Endodermal cell (in vitro differentiated cells): Measurements from ENCODE around the gene SRGAP1. TPM values are rescaled to one million over a fixed set of nuclear protein-coding genes. Genes with fewer than 3 reads are reported as not detected.
A peak's percentile ranks its signal among the peaks of the same experiment; 100 is the strongest.

Source experiments
- DNase-seq: peaks from one replicate; pipeline ENCODE4 v3.0.0-alpha.2; 2017
- H3K27ac ChIP-seq: 2 replicates; pipeline ENCODE4 v1.5.1; 2013; ENCODE audit warnings: mild to moderate bottlenecking, low read depth, low read length, moderate library complexity
- H3K27me3 ChIP-seq: 2 replicates; pipeline ENCODE4 v1.6.1; 2013; ENCODE audit warnings: mild to moderate bottlenecking, low read length, moderate library complexity; ENCODE audit not compliant: insufficient read depth, control insufficient read depth, poor library complexity, severe bottlenecking
- H3K36me3 ChIP-seq: 2 replicates; pipeline ENCODE4 v1.7.0; 2013; ENCODE audit warnings: mild to moderate bottlenecking, low read length, moderate library complexity; ENCODE audit not compliant: control insufficient read depth, insufficient read depth
- H3K4me1 ChIP-seq: one replicate; pipeline ENCODE4 v1.7.0; 2013; ENCODE audit warnings: low read length; ENCODE audit not compliant: control insufficient read depth, insufficient read depth
- H3K4me3 ChIP-seq: 2 replicates; pipeline ENCODE4 v1.5.1; 2013; ENCODE audit warnings: mild to moderate bottlenecking, low read length, moderate library complexity
- H3K9ac ChIP-seq: 2 replicates; pipeline ENCODE4 v1.6.1; 2013; ENCODE audit warnings: mild to moderate bottlenecking, low read length, moderate library complexity; ENCODE audit not compliant: poor library complexity, severe bottlenecking; ENCODE audit errors: extremely low read depth
- H3K9me3 ChIP-seq: 2 replicates; pipeline ENCODE4 v1.6.1; 2013; ENCODE audit warnings: mild to moderate bottlenecking, low read length, moderate library complexity; ENCODE audit not compliant: control insufficient read depth
- H3K27ac Mint-ChIP-seq: 2 replicates; pipeline ENCODE4 v1.8.0; 2020; ENCODE audit warnings: mixed read lengths
- H3K27me3 Mint-ChIP-seq: 2 replicates; pipeline ENCODE4 v1.8.0; 2021; ENCODE audit warnings: mild to moderate bottlenecking, mixed read lengths; ENCODE audit not compliant: insufficient read depth
- H3K36me3 Mint-ChIP-seq: 2 replicates; pipeline ENCODE4 v1.8.0; 2020; ENCODE audit warnings: low read depth, mixed read lengths
- H3K4me1 Mint-ChIP-seq: 2 replicates; pipeline ENCODE4 v1.8.0; 2020; ENCODE audit warnings: mixed read lengths
- H3K4me3 Mint-ChIP-seq: 2 replicates; pipeline ENCODE4 v1.8.0; 2020; ENCODE audit warnings: mild to moderate bottlenecking, moderate library complexity, mixed read lengths
- H3K9me3 Mint-ChIP-seq: 2 replicates; pipeline ENCODE4 v1.8.0; 2020; ENCODE audit warnings: mild to moderate bottlenecking, mixed read lengths
- WGBS, 2 experiments: methylation state at CpG; one replicate each; pipeline versions ENCODE4 v1.1.5 to v1.1.7; 2013; ENCODE audit warnings: missing lambda C conversion rate in 2 of 2, mixed read lengths in 1 of 2; ENCODE audit not compliant: insufficient coverage in 1 of 2, insufficient read length in 1 of 2; 5-methylcytosine and 5-hydroxymethylcytosine counted together
- total RNA-seq, 2 donors: library from RNA; stranded (reverse); fragmentation: NEBNext Ultra II Directional in 1 of 2; extraction: Animal tissue kit (Norgen Biotek cat#: 25700) in 1 of 2; gene quantifications; 2 replicates in 1 of 2; 3 replicates in 1 of 2; pipeline ENCODE4 v1.2.1, GENCODE V29; 2021
- TF ChIP-seq, protein P1 (sequence below): fragments of 200-600 bp; sonication (generic); conservative IDR thresholded peaks from 2 replicates; pipeline ENCODE4 v1.5.0; 2021; ENCODE audit warnings: antibody characterized with exemption, mild to moderate bottlenecking

SRGAP1 gene
- total RNA-seq, 2 donors from 2014 or later, result 10.6 to 13.4 TPM

DNA sequence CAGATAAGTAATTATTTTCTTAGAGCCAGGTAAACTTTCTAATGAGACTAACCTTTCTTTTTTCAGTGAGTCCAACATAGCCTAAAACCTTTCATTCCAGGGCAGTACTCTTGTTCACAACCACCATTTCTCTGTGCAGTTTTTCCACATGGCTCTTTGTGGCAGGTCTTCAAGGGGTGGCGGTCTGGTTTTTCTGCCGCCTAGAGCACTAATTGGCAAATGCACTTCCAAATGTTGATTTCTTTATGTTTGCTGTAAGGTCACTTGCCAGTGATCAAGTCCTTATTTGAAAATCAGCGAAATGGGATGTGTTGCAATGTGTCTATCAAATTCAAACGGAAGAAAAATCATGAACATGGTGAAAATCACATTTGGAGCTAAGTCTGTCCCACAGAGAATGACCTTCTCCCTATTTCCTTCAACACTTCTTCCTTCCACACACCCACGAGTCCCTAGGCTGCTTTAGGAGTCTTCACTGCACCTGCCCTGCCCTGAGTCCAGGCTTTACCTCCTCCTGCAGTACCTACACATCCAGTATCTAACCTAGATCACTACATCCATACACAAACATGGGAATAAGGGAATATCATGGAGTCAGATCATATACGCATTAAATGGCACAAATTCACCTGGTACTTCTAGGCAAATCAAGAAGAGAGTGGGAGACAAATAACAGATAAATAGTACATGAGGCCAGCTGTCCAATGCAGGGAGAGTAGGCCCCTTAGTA, 1.9 kb downstream of the SRGAP1 start:
- no peak overlapping the region for H3K27ac ChIP-seq
- H3K27ac Mint-ChIP-seq, result no peak overlapping the region
- H3K36me3 ChIP-seq, result no peaks in the 10 kb centered on the region
- TF ChIP-seq, protein P1, sequence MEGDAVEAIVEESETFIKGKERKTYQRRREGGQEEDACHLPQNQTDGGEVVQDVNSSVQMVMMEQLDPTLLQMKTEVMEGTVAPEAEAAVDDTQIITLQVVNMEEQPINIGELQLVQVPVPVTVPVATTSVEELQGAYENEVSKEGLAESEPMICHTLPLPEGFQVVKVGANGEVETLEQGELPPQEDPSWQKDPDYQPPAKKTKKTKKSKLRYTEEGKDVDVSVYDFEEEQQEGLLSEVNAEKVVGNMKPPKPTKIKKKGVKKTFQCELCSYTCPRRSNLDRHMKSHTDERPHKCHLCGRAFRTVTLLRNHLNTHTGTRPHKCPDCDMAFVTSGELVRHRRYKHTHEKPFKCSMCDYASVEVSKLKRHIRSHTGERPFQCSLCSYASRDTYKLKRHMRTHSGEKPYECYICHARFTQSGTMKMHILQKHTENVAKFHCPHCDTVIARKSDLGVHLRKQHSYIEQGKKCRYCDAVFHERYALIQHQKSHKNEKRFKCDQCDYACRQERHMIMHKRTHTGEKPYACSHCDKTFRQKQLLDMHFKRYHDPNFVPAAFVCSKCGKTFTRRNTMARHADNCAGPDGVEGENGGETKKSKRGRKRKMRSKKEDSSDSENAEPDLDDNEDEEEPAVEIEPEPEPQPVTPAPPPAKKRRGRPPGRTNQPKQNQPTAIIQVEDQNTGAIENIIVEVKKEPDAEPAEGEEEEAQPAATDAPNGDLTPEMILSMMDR, result peak; percentile 29
- no peaks in the 10 kb centered on the region for H3K27me3 ChIP-seq
- no peaks in the 10 kb centered on the region for H3K36me3 Mint-ChIP-seq
- peak; percentile 45 for DNase-seq
- H3K9ac ChIP-seq, result no peak overlapping the region
- peak overlapping the region; percentile 91 for H3K4me3 Mint-ChIP-seq
- H3K4me1 ChIP-seq, result peaks cover 7% of the 10 kb centered on the region
- WGBS, 2 experiments, result 75 to 80% methylated on average over 6 of the region's 6 CpGs
- H3K27me3 Mint-ChIP-seq, result peaks cover 3% of the 10 kb centered on the region
- H3K4me1 Mint-ChIP-seq, result peaks cover 31% of the 10 kb centered on the region
- no peaks in the 10 kb centered on the region for H3K9me3 ChIP-seq
- H3K4me3 ChIP-seq, result peak overlapping the region; percentile 93
- H3K9me3 Mint-ChIP-seq, result no peaks in the 10 kb centered on the region

DNA sequence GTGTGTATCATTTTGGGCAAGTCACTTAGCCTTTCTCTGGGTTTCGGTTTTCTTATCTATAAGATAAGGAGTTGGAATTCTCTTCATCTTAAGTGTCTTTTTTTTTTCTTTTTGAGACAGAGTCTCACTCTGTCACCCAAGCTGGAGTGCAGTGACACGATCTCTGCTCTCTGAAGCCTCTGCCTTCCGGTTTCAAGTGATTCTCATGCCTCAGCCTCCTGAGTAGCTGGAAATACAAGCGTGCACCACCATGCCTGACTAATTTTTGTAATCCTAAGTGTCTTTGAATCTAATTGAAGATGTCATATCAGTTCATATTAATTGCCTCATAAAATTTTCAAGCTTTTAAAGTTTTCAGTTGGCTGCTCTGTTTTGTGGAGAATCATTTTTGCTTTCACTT, 4.0 kb downstream of the SRGAP1 start:
- TF ChIP-seq, protein P1, result no peak
- whole genome bisulfite sequencing, 2 experiments, result 89 to 97% methylated on average over 3 to 4 of the region's 4 CpGs
- Histone ChIP-seq H3K27ac (no peak overlapping the region), H3K4me1 (peaks cover 7% of the 10 kb centered on the region), H3K9me3 (no peaks in the 10 kb centered on the region), H3K9ac (no peak overlapping the region), H3K36me3 (no peaks in the 10 kb centered on the region), H3K27me3 (no peaks in the 10 kb centered on the region), H3K4me3 (no peak overlapping the region)
- Mint-ChIP-seq H3K9me3 (no peaks in the 10 kb centered on the region), H3K4me3 (no peak overlapping the region), H3K36me3 (no peaks in the 10 kb centered on the region), H3K27me3 (no peaks in the 10 kb centered on the region), H3K27ac (no peak overlapping the region), H3K4me1 (peaks cover 31% of the 10 kb centered on the region)
- DNase-seq, result no peak

DNA sequence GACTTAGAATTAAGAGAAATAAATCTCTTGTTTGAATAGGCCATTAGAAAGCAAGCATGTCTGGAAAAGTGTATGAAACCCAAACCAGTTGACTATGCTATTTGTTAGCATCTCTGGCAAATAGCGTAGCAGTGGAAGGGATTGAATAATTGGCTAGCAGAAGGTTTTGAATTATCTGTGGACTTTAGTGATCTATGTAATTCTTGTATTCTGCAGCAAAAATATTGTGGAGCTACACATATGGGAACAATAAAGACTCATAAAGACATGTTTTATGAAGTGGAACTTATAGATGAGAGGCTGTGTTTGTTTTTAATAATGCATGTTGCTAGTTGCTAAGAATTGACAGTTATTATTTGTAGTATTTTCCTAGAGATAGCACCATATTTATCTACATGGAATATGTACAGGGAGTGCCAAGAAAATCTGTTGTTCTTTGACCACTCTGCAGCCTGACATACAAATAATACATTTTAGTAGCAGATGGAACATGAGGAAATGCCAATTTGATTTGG, 4.7 kb downstream of the SRGAP1 start:
- H3K27ac Mint-ChIP-seq, result no peak overlapping the region
- H3K36me3 Mint-ChIP-seq, result no peaks in the 10 kb centered on the region
- no peaks in the 10 kb centered on the region for H3K27me3 Mint-ChIP-seq
- H3K4me1 Mint-ChIP-seq, result peaks cover 31% of the 10 kb centered on the region
- H3K4me3 Mint-ChIP-seq, result no peak overlapping the region
- Histone ChIP-seq H3K9ac (no peak overlapping the region), H3K9me3 (no peaks in the 10 kb centered on the region), H3K27me3 (no peaks in the 10 kb centered on the region), H3K27ac (no peak overlapping the region), H3K4me1 (peaks cover 7% of the 10 kb centered on the region), H3K36me3 (no peaks in the 10 kb centered on the region), H3K4me3 (no peak overlapping the region)
- WGBS, 2 experiments, result 100% methylated on average over 1 of the region's 1 CpG
- H3K9me3 Mint-ChIP-seq, result no peaks in the 10 kb centered on the region
- TF ChIP-seq, protein P1, result no peak
- no peak for DNase-seq
